ENCODE results near the gene MS4A10.

Gene MS4A10

DNA sequence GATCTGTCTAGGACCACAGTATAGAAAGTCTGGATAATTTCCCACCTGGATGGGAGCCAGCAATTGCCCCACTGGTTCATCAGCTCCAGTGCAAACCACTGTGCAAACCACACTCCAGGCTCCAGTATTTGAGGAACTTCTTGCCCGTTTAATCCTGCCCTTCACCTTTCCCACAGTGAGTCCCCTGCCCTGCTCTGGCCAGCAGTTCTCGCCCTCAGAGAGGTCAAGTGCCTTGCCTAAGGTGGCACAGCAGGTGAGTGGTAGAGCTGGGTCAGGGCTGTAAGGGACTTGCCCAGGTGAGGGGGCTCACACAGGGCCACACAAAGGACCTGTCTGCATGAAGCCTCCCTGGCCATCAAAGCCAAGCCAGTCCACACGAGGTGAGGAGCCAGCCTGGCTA lies 24.1 kb downstream of the MS4A10 start:
- no peak for DNase-seq
- no peaks in the 10 kb centered on the region for H3K36me3 ChIP-seq (ENCODE audit: control insufficient read depth in 1 of 2, insufficient read depth in 2 of 2, low read depth in 1 of 2, low read length in 2 of 2)
- H3K27ac ChIP-seq (ENCODE audit: low read length, poor library complexity, severe bottlenecking), result no peak overlapping the region
- no peak overlapping the region for H2BK120ac ChIP-seq (ENCODE audit: low read depth, low read length)
- no peak overlapping the region for H3K14ac ChIP-seq (ENCODE audit: low read length in 2 of 2)
- no peak overlapping the region for H2BK15ac ChIP-seq (ENCODE audit: low read depth, poor library complexity, severe bottlenecking)
- peaks cover 14 to 46% of the 10 kb centered on the region in 2 experiments for H3K27me3 ChIP-seq (ENCODE audit: control insufficient read depth in 1 of 2, insufficient read depth in 1 of 2, low read length in 2 of 2)
- no peak overlapping the region for H2BK5ac ChIP-seq (ENCODE audit: low read depth, low read length, poor library complexity, severe bottlenecking)
- H3K18ac ChIP-seq (ENCODE audit: low read depth in 1 of 2, low read length in 2 of 2), result no peak overlapping the region
- H3K23ac ChIP-seq (ENCODE audit: low read length in 2 of 2), result no peak overlapping the region
- H3K79me1 ChIP-seq (replicated peaks; ENCODE audit: low read length, poor library complexity, severe bottlenecking), result no peaks in the 10 kb centered on the region
- no peak overlapping the region for H2AK5ac ChIP-seq (ENCODE audit: low read length, severe bottlenecking)
- peaks cover 6% of the 10 kb centered on the region for H3K9me3 ChIP-seq (ENCODE audit: control insufficient read depth, low read length)
- no peak overlapping the region for H3K4ac ChIP-seq (ENCODE audit: low read depth in 1 of 2, low read length in 2 of 2)
- no peak overlapping the region for H3K4me2 ChIP-seq (ENCODE audit: low read length, poor library complexity, severe bottlenecking)
- 82% methylated on average over 2 of the region's 3 CpGs for WGBS
- no peak overlapping the region for H3K9ac ChIP-seq (ENCODE audit: low read length)
- no peak overlapping the region for H4K91ac ChIP-seq (ENCODE audit: low read length)
- no peak overlapping the region for H2BK12ac ChIP-seq (ENCODE audit: low read length in 2 of 2)
- no peak overlapping the region for H2AFZ ChIP-seq (ENCODE audit: low read depth, low read length)
- no peak overlapping the region for H3K4me3 ChIP-seq (ENCODE audit: insufficient read depth in 1 of 2, low read depth in 1 of 2, low read length in 2 of 2)
- no peaks in the 10 kb centered on the region for H3K4me1 ChIP-seq (ENCODE audit: control insufficient read depth, insufficient read depth, low read depth, low read length)
- no peak overlapping the region for H4K8ac ChIP-seq (ENCODE audit: low read length)

DNA sequence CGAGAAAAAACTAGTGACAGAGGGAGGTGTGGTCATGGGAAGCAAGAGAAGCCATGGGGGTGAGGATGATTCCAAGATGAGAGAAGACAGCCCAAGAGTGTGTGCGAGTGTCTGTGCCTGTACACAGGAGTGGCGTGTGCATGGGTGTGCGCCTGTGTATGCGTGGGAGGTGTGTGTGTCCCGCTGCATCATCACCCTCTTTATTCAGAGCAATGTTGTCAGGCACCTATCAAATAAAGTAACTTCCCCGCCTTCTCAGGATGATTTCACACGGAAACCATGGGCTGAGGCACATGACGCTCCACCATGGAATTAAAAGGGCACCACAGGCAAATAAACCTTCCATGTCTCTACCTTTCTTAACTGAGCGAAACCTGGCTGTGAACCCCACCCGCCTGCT lies 24.6 kb downstream of the MS4A10 start:
- H3K4me2 ChIP-seq (ENCODE audit: low read length, poor library complexity, severe bottlenecking), result no peak overlapping the region
- H4K8ac ChIP-seq (ENCODE audit: low read length), result no peak overlapping the region
- no peak overlapping the region for H2BK15ac ChIP-seq (ENCODE audit: low read depth, poor library complexity, severe bottlenecking)
- no peaks in the 10 kb centered on the region for H3K4me1 ChIP-seq (ENCODE audit: control insufficient read depth, insufficient read depth, low read depth, low read length)
- peaks cover 14 to 46% of the 10 kb centered on the region in 2 experiments for H3K27me3 ChIP-seq (ENCODE audit: control insufficient read depth in 1 of 2, insufficient read depth in 1 of 2, low read length in 2 of 2)
- no peak overlapping the region for H3K9ac ChIP-seq (ENCODE audit: low read length)
- H3K4ac ChIP-seq (ENCODE audit: low read depth in 1 of 2, low read length in 2 of 2), result no peak overlapping the region
- H2AK5ac ChIP-seq (ENCODE audit: low read length, severe bottlenecking), result no peak overlapping the region
- no peak overlapping the region for H3K14ac ChIP-seq (ENCODE audit: low read length in 2 of 2)
- H3K36me3 ChIP-seq (ENCODE audit: control insufficient read depth in 1 of 2, insufficient read depth in 2 of 2, low read depth in 1 of 2, low read length in 2 of 2), result no peaks in the 10 kb centered on the region
- no peaks in the 10 kb centered on the region for H3K79me1 ChIP-seq (replicated peaks; ENCODE audit: low read length, poor library complexity, severe bottlenecking)
- H2BK5ac ChIP-seq (ENCODE audit: low read depth, low read length, poor library complexity, severe bottlenecking), result no peak overlapping the region
- H2BK120ac ChIP-seq (ENCODE audit: low read depth, low read length), result no peak overlapping the region
- no peak overlapping the region for H2AFZ ChIP-seq (ENCODE audit: low read depth, low read length)
- H3K18ac ChIP-seq (ENCODE audit: low read depth in 1 of 2, low read length in 2 of 2), result no peak overlapping the region
- DNase-seq, result no peak
- peaks cover 6% of the 10 kb centered on the region for H3K9me3 ChIP-seq (ENCODE audit: control insufficient read depth, low read length)
- WGBS, result 93% methylated on average over 11 of the region's 11 CpGs
- H3K23ac ChIP-seq (ENCODE audit: low read length in 2 of 2), result no peak overlapping the region
- H3K27ac ChIP-seq (ENCODE audit: low read length, poor library complexity, severe bottlenecking), result no peak overlapping the region
- H3K4me3 ChIP-seq (ENCODE audit: insufficient read depth in 1 of 2, low read depth in 1 of 2, low read length in 2 of 2), result no peak overlapping the region
- H4K91ac ChIP-seq (ENCODE audit: low read length), result no peak overlapping the region
- no peak overlapping the region for H2BK12ac ChIP-seq (ENCODE audit: low read length in 2 of 2)

DNA sequence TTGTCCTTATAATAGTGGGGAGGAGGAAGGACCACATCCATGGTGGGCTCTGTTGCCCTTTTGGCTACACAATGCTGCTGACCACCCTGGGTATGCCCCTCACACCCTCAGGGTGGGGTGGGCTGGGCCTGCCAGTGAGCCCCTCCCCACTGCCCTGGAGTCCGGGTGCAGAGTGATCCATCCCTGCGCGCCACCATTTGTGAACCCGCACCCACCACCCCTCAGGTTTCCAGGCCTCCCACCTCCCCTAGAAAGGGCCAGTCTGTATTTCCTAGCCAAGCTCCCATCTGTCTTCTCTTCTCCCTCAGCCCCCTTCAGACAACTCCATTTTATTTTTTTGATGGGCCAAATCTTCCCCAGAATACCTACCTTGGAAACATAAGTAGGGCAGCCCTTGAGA lies 25.0 kb downstream of the MS4A10 start:
- Histone ChIP-seq H4K8ac (ENCODE audit: low read length) (no peak overlapping the region), H4K91ac (ENCODE audit: low read length) (no peak overlapping the region), H3K4me2 (ENCODE audit: low read length, poor library complexity, severe bottlenecking) (no peak overlapping the region), H3K36me3 (ENCODE audit: control insufficient read depth in 1 of 2, insufficient read depth in 2 of 2, low read depth in 1 of 2, low read length in 2 of 2) (no peaks in the 10 kb centered on the region), H3K4me3 (ENCODE audit: insufficient read depth in 1 of 2, low read depth in 1 of 2, low read length in 2 of 2) (no peak overlapping the region), H3K4me1 (ENCODE audit: control insufficient read depth, insufficient read depth, low read depth, low read length) (no peaks in the 10 kb centered on the region), H3K23ac (ENCODE audit: low read length in 2 of 2) (no peak overlapping the region), H2AFZ (ENCODE audit: low read depth, low read length) (no peak overlapping the region), H3K14ac (ENCODE audit: low read length in 2 of 2) (no peak overlapping the region), H3K9me3 (ENCODE audit: control insufficient read depth, low read length) (peaks cover 6% of the 10 kb centered on the region), H2BK120ac (ENCODE audit: low read depth, low read length) (no peak overlapping the region), H3K27ac (ENCODE audit: low read length, poor library complexity, severe bottlenecking) (no peak overlapping the region), H3K4ac (ENCODE audit: low read depth in 1 of 2, low read length in 2 of 2) (no peak overlapping the region), H2AK5ac (ENCODE audit: low read length, severe bottlenecking) (no peak overlapping the region), H3K79me1 (replicated peaks; ENCODE audit: low read length, poor library complexity, severe bottlenecking) (no peaks in the 10 kb centered on the region), H2BK15ac (ENCODE audit: low read depth, poor library complexity, severe bottlenecking) (no peak overlapping the region), H3K27me3 (ENCODE audit: control insufficient read depth in 1 of 2, insufficient read depth in 1 of 2, low read length in 2 of 2) (peaks cover 14 to 45% of the 10 kb centered on the region in 2 experiments), H2BK5ac (ENCODE audit: low read depth, low read length, poor library complexity, severe bottlenecking) (no peak overlapping the region), H3K9ac (ENCODE audit: low read length) (no peak overlapping the region), H3K18ac (ENCODE audit: low read depth in 1 of 2, low read length in 2 of 2) (no peak overlapping the region), H2BK12ac (ENCODE audit: low read length in 2 of 2) (no peak overlapping the region)
- WGBS, result 93% methylated on average over 4 of the region's 4 CpGs
- no peak for DNase-seq

DNA sequence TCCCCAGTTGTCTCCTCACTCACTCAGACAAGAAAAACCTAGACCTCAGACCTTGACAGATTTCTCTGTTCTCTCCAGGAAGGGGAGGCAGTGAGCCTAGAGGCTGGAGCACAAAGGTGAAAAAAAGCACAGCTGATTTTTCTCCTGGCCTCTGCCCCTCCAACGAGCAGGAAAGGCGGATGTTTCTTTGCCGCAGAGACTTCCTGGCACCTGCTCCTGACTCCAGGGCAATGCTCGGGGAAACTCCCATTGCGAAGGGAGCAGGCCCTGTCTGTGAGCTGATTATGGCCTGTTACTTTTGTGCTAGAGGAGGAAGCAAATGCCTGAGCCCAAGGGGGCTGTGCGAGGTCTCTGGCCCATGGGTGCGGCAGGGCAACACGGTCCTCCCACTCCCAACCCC lies 25.4 kb downstream of the MS4A10 start:
- H4K91ac ChIP-seq (ENCODE audit: low read length), result no peak overlapping the region
- H3K9me3 ChIP-seq (ENCODE audit: control insufficient read depth, low read length), result peaks cover 6% of the 10 kb centered on the region
- no peak for DNase-seq
- WGBS, result 89% methylated on average over 8 of the region's 8 CpGs
- no peaks in the 10 kb centered on the region for H3K4me1 ChIP-seq (ENCODE audit: control insufficient read depth, insufficient read depth, low read depth, low read length)
- no peak overlapping the region for H2BK5ac ChIP-seq (ENCODE audit: low read depth, low read length, poor library complexity, severe bottlenecking)
- H3K4me2 ChIP-seq (ENCODE audit: low read length, poor library complexity, severe bottlenecking), result no peak overlapping the region
- no peak overlapping the region for H3K27ac ChIP-seq (ENCODE audit: low read length, poor library complexity, severe bottlenecking)
- no peak overlapping the region for H3K14ac ChIP-seq (ENCODE audit: low read length in 2 of 2)
- no peak overlapping the region for H3K4ac ChIP-seq (ENCODE audit: low read depth in 1 of 2, low read length in 2 of 2)
- H3K79me1 ChIP-seq (replicated peaks; ENCODE audit: low read length, poor library complexity, severe bottlenecking), result no peaks in the 10 kb centered on the region
- no peaks in the 10 kb centered on the region for H3K36me3 ChIP-seq (ENCODE audit: control insufficient read depth in 1 of 2, insufficient read depth in 2 of 2, low read depth in 1 of 2, low read length in 2 of 2)
- no peak overlapping the region for H2AFZ ChIP-seq (ENCODE audit: low read depth, low read length)
- no peak overlapping the region for H3K18ac ChIP-seq (ENCODE audit: low read depth in 1 of 2, low read length in 2 of 2)
- no peak overlapping the region for H2AK5ac ChIP-seq (ENCODE audit: low read length, severe bottlenecking)
- peaks cover 13 to 41% of the 10 kb centered on the region in 2 experiments for H3K27me3 ChIP-seq (ENCODE audit: control insufficient read depth in 1 of 2, insufficient read depth in 1 of 2, low read length in 2 of 2)
- H2BK120ac ChIP-seq (ENCODE audit: low read depth, low read length), result no peak overlapping the region
- H2BK12ac ChIP-seq (ENCODE audit: low read length in 2 of 2), result no peak overlapping the region
- no peak overlapping the region for H4K8ac ChIP-seq (ENCODE audit: low read length)
- no peak overlapping the region for H3K4me3 ChIP-seq (ENCODE audit: insufficient read depth in 1 of 2, low read depth in 1 of 2, low read length in 2 of 2)
- H3K9ac ChIP-seq (ENCODE audit: low read length), result no peak overlapping the region
- no peak overlapping the region for H3K23ac ChIP-seq (ENCODE audit: low read length in 2 of 2)
- H2BK15ac ChIP-seq (ENCODE audit: low read depth, poor library complexity, severe bottlenecking), result no peak overlapping the region
